ENCODE data around the gene DNAJC7.
A peak's percentile ranks its signal among the peaks of the same experiment; 100 is the strongest.

Gene DNAJC7

GRCh38 chr17:41930009-41930832 lies 87.0 kb downstream of the DNAJC7 start, which contains the start of gene ODAD4:
Gene ODAD4, plus strand, starts transcription at chr17:41930617. Its CDS starts 107 bp downstream, at chr17:41930724.
- H3K9me3 ChIP-seq (ENCODE audit: severe bottlenecking) = peaks cover 12% of the 10 kb centered on the region
- H3K27ac ChIP-seq = peak within 1 kb of the TSS; percentile 69
- H3K36me3 ChIP-seq = no peaks in the 10 kb centered on the region
- H3K27me3 ChIP-seq (ENCODE audit: insufficient read depth, low read depth, severe bottlenecking) = no peaks in the 10 kb centered on the region
- peak; percentile 99 for DNase-seq
- peak within 1 kb of the TSS; percentile 37 for H3K4me3 ChIP-seq (ENCODE audit: low read depth, low read length)
- peak; percentile 61 for TF ChIP-seq CTCF (IDR thresholded peaks at IDR 0.05; ENCODE audit: low read depth, low read length)

- H3K9me3 ChIP-seq (ENCODE audit: severe bottlenecking) = peaks cover 12% of the 10 kb centered on the region
- no peaks in the 10 kb centered on the region for H3K36me3 ChIP-seq
- no peak overlapping the region for H3K27ac ChIP-seq
- no peaks in the 10 kb centered on the region for H3K27me3 ChIP-seq (ENCODE audit: insufficient read depth, low read depth, severe bottlenecking)
- TF ChIP-seq CTCF (IDR thresholded peaks at IDR 0.05; ENCODE audit: low read depth, low read length) = no peak
- DNase-seq = no peak
- H3K4me3 ChIP-seq (ENCODE audit: low read depth, low read length) = no peak overlapping the region
These were observed 88.5 kb downstream of the DNAJC7 start for GRCh38 chr17:41928693-41929251.

All from WERI-Rb-1 (cell line).